ENCODE data around the gene KCNQ1. TPM values are rescaled to one million over a fixed set of nuclear protein-coding genes. Genes with fewer than 3 reads are reported as not detected.
A peak's percentile ranks its signal among the peaks of the same experiment; 100 is the strongest.

The KCNQ1 gene
- polyA plus RNA-seq, 1 of the 3 experiments (the other 2 are of a cell fraction), result 0.05 TPM

DNA sequence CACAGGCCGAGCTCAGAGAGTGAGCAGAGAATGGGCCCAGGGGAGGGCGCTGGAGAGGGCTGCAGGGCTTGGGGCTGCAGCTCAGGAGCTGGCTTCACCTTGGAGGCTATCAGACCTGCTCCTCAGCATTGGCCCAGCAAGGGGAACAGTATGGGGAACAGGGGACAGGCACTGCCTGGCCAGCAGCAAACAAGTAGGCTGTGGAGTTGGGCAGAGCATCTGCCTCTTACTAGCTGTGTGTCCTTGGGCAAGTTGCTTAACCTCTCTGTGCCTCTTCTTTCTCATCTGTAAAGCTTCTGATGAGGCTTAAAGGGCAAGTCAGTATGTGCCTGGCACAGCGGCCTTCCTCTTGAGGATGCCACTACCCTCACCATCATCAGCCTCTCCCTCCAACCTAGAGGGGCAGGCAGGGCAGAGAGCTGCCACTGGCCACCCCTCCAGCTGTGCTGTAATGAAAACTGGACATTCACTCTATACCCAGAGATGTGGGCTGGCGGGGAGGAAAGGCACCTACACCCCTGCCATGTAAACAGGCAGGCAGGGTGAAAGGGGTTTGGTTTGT is 448.2 kb downstream of the KCNQ1 start:
- H3K27ac ChIP-seq (ENCODE audit: low read depth in 2 of 2, low read length in 1 of 2), result no peak overlapping the region
- H2AFZ ChIP-seq (ENCODE audit: low read depth), result peak overlapping the region; percentile 66; the same call in 1 of the 2 replicates
- H3K4me2 ChIP-seq, result peak overlapping the region; percentile 68; the same call in 1 of the 2 replicates
- H3K9me2 ChIP-seq, result no peaks in the 10 kb centered on the region
- no peak for DNase-seq
- H3F3A ChIP-seq (replicated peaks; ENCODE audit: insufficient read depth), result no peaks in the 10 kb centered on the region
- no peak for TF ChIP-seq RXRA (IDR thresholded peaks at IDR 0.05; ENCODE audit: borderline replicate concordance, low read depth)
- TF ChIP-seq, protein P1, sequence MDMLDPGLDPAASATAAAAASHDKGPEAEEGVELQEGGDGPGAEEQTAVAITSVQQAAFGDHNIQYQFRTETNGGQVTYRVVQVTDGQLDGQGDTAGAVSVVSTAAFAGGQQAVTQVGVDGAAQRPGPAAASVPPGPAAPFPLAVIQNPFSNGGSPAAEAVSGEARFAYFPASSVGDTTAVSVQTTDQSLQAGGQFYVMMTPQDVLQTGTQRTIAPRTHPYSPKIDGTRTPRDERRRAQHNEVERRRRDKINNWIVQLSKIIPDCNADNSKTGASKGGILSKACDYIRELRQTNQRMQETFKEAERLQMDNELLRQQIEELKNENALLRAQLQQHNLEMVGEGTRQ (IDR thresholded peaks at IDR 0.05; ENCODE audit: borderline replicate concordance, low read depth, low read length), result no peak
- TF ChIP-seq GATA2 (CRISPR knock-in tag; IDR thresholded peaks at IDR 0.05), result no peak
- TF ChIP-seq MEF2A (IDR thresholded peaks at IDR 0.05; ENCODE audit: borderline replicate concordance, low read depth), result no peak
- TF ChIP-seq, protein P2, sequence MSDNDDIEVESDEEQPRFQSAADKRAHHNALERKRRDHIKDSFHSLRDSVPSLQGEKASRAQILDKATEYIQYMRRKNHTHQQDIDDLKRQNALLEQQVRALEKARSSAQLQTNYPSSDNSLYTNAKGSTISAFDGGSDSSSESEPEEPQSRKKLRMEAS (IDR thresholded peaks at IDR 0.05; ENCODE audit: low read depth), result no peak
- TF ChIP-seq ELF1 (IDR thresholded peaks at IDR 0.05), result no peak
- TF ChIP-seq RCOR1 (IDR thresholded peaks at IDR 0.05; ENCODE audit: low read length), result no peak
- no peak for TF ChIP-seq TEAD4 (IDR thresholded peaks at IDR 0.05; ENCODE audit: borderline replicate concordance, insufficient read depth)
- TF ChIP-seq SMC3 (IDR thresholded peaks at IDR 0.05; ENCODE audit: low read depth, low read length), result no peak
- no peak for TF ChIP-seq EZH2phosphoT487 (IDR thresholded peaks at IDR 0.05; ENCODE audit: borderline replicate concordance, low read depth)
- no peak for TF ChIP-seq NFIC (IDR thresholded peaks at IDR 0.05; ENCODE audit: borderline replicate concordance)
- no peaks in the 10 kb centered on the region for H3K36me3 ChIP-seq (replicated peaks in 1 of 2; ENCODE audit: control insufficient read depth in 1 of 2, insufficient read depth in 2 of 2, low read length in 1 of 2)
- no peaks in the 10 kb centered on the region for H4K20me1 ChIP-seq (ENCODE audit: insufficient read depth)
- peak overlapping the region; percentile 44; the same call in 1 of the 2 replicates for H3K9ac ChIP-seq
- H3K79me2 ChIP-seq (ENCODE audit: insufficient read depth), result no peaks in the 10 kb centered on the region
- no peaks in the 10 kb centered on the region for H3K9me3 ChIP-seq
- WGBS (ENCODE audit: low lambda C conversion rate), result 80% methylated on average over 4 of the region's 4 CpGs
- H3K4me1 ChIP-seq (ENCODE audit: control insufficient read depth in 1 of 2, insufficient read depth in 2 of 2, low read depth in 1 of 2, low read length in 1 of 2), result peaks cover under 1 to 14% of the 10 kb centered on the region in 2 experiments; a peak in 2 of 4 replicates
- ChIA-PET POLR2A (no interaction called here), CTCF (interaction anchor here (0.7 to 16.8 kb wide), 20 partner anchors 10 to 588 kb away, joined by 3 to 1016 read pairs (median 5); partner anchors contain the start of genes KCNQ1 and TSSC4)
- H3K27me3 ChIP-seq (ENCODE audit: insufficient read depth), result no peaks in the 10 kb centered on the region
- H3K4me3 ChIP-seq (ENCODE audit: low read depth in 2 of 2, low read length in 1 of 2), result peak overlapping the region; percentile 23 to 39; a peak in 2 of 4 replicates

DNA sequence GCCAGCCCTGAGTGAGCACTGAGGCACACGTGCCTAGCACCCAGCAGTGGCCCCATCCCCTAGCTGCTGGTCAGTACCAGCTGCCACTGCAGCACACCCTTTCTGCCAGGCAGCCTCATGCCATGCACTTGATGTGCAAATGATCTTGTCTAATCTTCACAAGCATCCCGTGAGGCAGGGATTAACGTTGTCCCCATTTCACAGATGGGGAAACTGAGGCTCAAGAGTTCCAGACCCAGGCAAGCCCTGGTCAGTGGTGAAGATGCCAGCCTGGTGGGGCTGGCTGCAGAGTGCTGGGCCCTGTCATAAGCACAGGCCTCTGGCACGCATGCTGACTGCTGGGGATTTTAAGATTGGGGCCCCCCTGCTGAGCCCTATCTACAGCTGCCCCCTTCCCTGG is 449.1 kb downstream of the KCNQ1 start:
- POLR2A ChIA-PET, result no interaction called here
- TF ChIP-seq RCOR1 (IDR thresholded peaks at IDR 0.05; ENCODE audit: low read length), result no peak
- no peak for TF ChIP-seq GABPA (IDR thresholded peaks at IDR 0.05; ENCODE audit: low read depth)
- TF ChIP-seq YY1 (IDR thresholded peaks at IDR 0.05; ENCODE audit: low read depth), result no peak
- TF ChIP-seq SIN3A (IDR thresholded peaks at IDR 0.05; ENCODE audit: borderline replicate concordance, low read depth, low read length), result no peak
- TF ChIP-seq, protein P3, sequence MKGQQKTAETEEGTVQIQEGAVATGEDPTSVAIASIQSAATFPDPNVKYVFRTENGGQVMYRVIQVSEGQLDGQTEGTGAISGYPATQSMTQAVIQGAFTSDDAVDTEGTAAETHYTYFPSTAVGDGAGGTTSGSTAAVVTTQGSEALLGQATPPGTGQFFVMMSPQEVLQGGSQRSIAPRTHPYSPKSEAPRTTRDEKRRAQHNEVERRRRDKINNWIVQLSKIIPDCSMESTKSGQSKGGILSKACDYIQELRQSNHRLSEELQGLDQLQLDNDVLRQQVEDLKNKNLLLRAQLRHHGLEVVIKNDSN (IDR thresholded peaks at IDR 0.05; ENCODE audit: borderline replicate concordance, low read depth), result no peak
- no peak for TF ChIP-seq CHD2 (IDR thresholded peaks at IDR 0.05; ENCODE audit: low read length, partially characterized antibody)
- TF ChIP-seq MEF2A (IDR thresholded peaks at IDR 0.05; ENCODE audit: borderline replicate concordance, low read depth), result no peak
- TF ChIP-seq NRF1 (IDR thresholded peaks at IDR 0.05; ENCODE audit: low read depth, low read length), result no peak
- TF ChIP-seq, protein P4, sequence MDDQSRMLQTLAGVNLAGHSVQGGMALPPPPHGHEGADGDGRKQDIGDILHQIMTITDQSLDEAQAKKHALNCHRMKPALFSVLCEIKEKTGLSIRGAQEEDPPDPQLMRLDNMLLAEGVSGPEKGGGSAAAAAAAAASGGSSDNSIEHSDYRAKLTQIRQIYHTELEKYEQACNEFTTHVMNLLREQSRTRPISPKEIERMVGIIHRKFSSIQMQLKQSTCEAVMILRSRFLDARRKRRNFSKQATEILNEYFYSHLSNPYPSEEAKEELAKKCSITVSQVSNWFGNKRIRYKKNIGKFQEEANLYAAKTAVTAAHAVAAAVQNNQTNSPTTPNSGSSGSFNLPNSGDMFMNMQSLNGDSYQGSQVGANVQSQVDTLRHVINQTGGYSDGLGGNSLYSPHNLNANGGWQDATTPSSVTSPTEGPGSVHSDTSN (IDR thresholded peaks at IDR 0.05), result no peak
- TF ChIP-seq TEAD4 (IDR thresholded peaks at IDR 0.05; ENCODE audit: borderline replicate concordance, insufficient read depth), result no peak
- TF ChIP-seq, protein P5, sequence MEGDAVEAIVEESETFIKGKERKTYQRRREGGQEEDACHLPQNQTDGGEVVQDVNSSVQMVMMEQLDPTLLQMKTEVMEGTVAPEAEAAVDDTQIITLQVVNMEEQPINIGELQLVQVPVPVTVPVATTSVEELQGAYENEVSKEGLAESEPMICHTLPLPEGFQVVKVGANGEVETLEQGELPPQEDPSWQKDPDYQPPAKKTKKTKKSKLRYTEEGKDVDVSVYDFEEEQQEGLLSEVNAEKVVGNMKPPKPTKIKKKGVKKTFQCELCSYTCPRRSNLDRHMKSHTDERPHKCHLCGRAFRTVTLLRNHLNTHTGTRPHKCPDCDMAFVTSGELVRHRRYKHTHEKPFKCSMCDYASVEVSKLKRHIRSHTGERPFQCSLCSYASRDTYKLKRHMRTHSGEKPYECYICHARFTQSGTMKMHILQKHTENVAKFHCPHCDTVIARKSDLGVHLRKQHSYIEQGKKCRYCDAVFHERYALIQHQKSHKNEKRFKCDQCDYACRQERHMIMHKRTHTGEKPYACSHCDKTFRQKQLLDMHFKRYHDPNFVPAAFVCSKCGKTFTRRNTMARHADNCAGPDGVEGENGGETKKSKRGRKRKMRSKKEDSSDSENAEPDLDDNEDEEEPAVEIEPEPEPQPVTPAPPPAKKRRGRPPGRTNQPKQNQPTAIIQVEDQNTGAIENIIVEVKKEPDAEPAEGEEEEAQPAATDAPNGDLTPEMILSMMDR (IDR thresholded peaks at IDR 0.05), result no peak
- TF ChIP-seq RFX5 (IDR thresholded peaks at IDR 0.05; ENCODE audit: low read length), result no peak
- TF ChIP-seq EZH2phosphoT487 (IDR thresholded peaks at IDR 0.05; ENCODE audit: borderline replicate concordance, low read depth), result no peak
- no peak for TF ChIP-seq FOXM1 (IDR thresholded peaks at IDR 0.05; ENCODE audit: low read depth)
- no peak for TF ChIP-seq NFIC (IDR thresholded peaks at IDR 0.05; ENCODE audit: borderline replicate concordance)
- no peak for TF ChIP-seq EP300 (IDR thresholded peaks at IDR 0.05; ENCODE audit: borderline replicate concordance in 1 of 2, low read depth in 1 of 2, low read length in 1 of 2)

More for the DNA sequence above, 449.1 kb downstream of the KCNQ1 start:
- Histone ChIP-seq H3K27ac (ENCODE audit: low read depth in 2 of 2, low read length in 1 of 2) (no peak overlapping the region), H3K36me3 (replicated peaks in 1 of 2; ENCODE audit: control insufficient read depth in 1 of 2, insufficient read depth in 2 of 2, low read length in 1 of 2) (no peaks in the 10 kb centered on the region), H3K4me1 (ENCODE audit: control insufficient read depth in 1 of 2, insufficient read depth in 2 of 2, low read depth in 1 of 2, low read length in 1 of 2) (peaks cover 9 to 12% of the 10 kb centered on the region in 2 experiments; a peak in 3 of 4 replicates), H4K20me1 (ENCODE audit: insufficient read depth) (no peaks in the 10 kb centered on the region), H3K79me2 (ENCODE audit: insufficient read depth) (no peaks in the 10 kb centered on the region), H3K4me3 (ENCODE audit: low read depth in 2 of 2, low read length in 1 of 2) (no peak overlapping the region), H3K9ac (no peak overlapping the region), H2AFZ (ENCODE audit: low read depth) (no peak overlapping the region), H3K9me3 (no peaks in the 10 kb centered on the region), H3K27me3 (ENCODE audit: insufficient read depth) (no peaks in the 10 kb centered on the region), H3K9me2 (no peaks in the 10 kb centered on the region), H3K4me2 (no peak overlapping the region), H3F3A (replicated peaks; ENCODE audit: insufficient read depth) (no peaks in the 10 kb centered on the region)
- DNase-seq, result no peak
- WGBS (ENCODE audit: low lambda C conversion rate), result 90% methylated on average over 2 of the region's 4 CpGs
- CTCF ChIA-PET, result interaction anchor here (7.6 to 16.8 kb wide), 3 partner anchors 9 to 470 kb away, joined by 66 to 1016 read pairs (median 162); a partner anchor contains a TSS

All from SK-N-SH (cell line).